ENCODE data around the gene OR2V1. TPM values are rescaled to one million over a fixed set of nuclear protein-coding genes. Genes with fewer than 3 reads are reported as not detected.

The OR2V1 gene
- total RNA-seq, 6 experiments from 2014 or later, result not detected

DNA sequence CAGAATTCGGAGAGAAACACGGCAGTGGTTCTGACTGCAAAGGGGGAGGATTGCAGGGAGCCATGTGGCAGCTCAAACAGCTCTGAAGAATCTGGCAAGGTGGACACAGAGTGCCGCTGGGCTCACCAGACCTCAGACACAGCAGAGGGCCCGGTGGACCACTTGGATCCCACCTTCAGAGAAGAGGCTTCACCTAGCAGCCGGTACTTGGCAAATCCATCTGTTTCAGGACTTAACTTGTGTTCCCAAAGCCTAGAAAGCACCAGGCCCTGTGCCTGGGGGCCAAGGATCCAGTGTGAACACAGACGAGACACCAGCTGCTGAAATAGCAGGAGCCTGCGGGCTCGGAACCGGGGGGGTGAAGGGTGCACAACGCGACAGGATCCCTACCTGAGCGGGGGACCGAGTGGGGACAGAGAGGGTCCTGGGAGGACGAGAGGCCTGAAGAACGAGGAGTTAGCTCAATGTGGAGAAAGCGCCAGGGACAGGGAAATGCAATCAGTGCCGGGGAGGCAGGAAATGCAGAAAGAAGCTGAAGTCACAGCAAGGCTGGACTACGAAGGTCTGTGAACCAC is 46.3 kb downstream of the OR2V1 start:
- Mint-ChIP-seq H3K27me3 (ENCODE audit: insufficient read depth) (peaks cover 19% of the 10 kb centered on the region), H3K4me3 (no peak overlapping the region), H3K27ac (no peak overlapping the region), H3K36me3 (ENCODE audit: low read depth) (no peaks in the 10 kb centered on the region), H3K9me3 (no peaks in the 10 kb centered on the region), H3K4me1 (ENCODE audit: low read depth) (no peaks in the 10 kb centered on the region)
- no peak for TF ChIP-seq CTCF (IDR thresholded peaks at IDR 0.05)
- DNase-seq, result no peak

DNA sequence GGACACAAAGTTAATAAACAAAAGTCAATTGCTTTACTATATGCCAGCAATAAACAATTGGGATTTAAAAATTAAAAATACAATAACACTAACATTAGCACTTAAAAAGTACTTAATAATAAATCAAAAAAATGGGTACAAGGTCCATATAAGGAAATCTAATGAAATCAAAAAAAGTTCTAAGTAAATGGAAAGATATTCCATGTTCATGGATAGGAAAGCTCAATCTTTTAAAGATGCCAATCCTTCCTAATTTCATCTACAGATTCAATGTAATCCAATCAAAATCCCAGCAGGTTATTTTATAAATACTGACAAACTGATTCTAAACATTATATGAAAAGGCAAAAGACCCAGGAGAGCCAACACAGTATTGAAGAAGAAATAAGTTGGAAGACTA is 49.0 kb downstream of the OR2V1 start:
- H3K4me1 Mint-ChIP-seq (ENCODE audit: low read depth), result no peaks in the 10 kb centered on the region
- no peak for TF ChIP-seq CTCF (IDR thresholded peaks at IDR 0.05)
- DNase-seq, result no peak
- no peaks in the 10 kb centered on the region for H3K9me3 Mint-ChIP-seq
- H3K27ac Mint-ChIP-seq, result no peak overlapping the region
- peaks cover 17% of the 10 kb centered on the region for H3K27me3 Mint-ChIP-seq (ENCODE audit: insufficient read depth)
- H3K36me3 Mint-ChIP-seq (ENCODE audit: low read depth), result no peaks in the 10 kb centered on the region
- no peak overlapping the region for H3K4me3 Mint-ChIP-seq

GRCh38 chr5:181076920-181077319 is 54.0 kb downstream of the OR2V1 start:
- H3K36me3 Mint-ChIP-seq (ENCODE audit: low read depth), result no peaks in the 10 kb centered on the region
- TF ChIP-seq CTCF (IDR thresholded peaks at IDR 0.05), result no peak
- no peaks in the 10 kb centered on the region; the same call in 1 of the 2 replicates for H3K27me3 Mint-ChIP-seq (ENCODE audit: insufficient read depth)
- no peaks in the 10 kb centered on the region for H3K4me1 Mint-ChIP-seq (ENCODE audit: low read depth)
- no peak overlapping the region for H3K27ac Mint-ChIP-seq
- H3K9me3 Mint-ChIP-seq, result peaks cover 3% of the 10 kb centered on the region; the same call in 1 of the 2 replicates
- no peak overlapping the region for H3K4me3 Mint-ChIP-seq
- no peak for DNase-seq

Other genes starting within 250 kb of the OR2V1 start
- gene BTNL8, start 232.0 kb downstream of the OR2V1 start, total RNA-seq (2021; fragmentation: NEBNext Ultra II Directional; extraction: Animal tissue kit (Norgen Biotek cat#: 25700)), result not detected
- gene BTNL3, start 142.3 kb downstream of the OR2V1 start, total RNA-seq (2021; fragmentation: NEBNext Ultra II Directional; extraction: Animal tissue kit (Norgen Biotek cat#: 25700)), result not detected
- not detected for gene BTNL9, start 90.9 kb downstream of the OR2V1 start, total RNA-seq (2021; fragmentation: NEBNext Ultra II Directional; extraction: Animal tissue kit (Norgen Biotek cat#: 25700))
- not detected for gene OR2V2, start 16.4 kb upstream of the OR2V1 start, total RNA-seq (2021; fragmentation: NEBNext Ultra II Directional; extraction: Animal tissue kit (Norgen Biotek cat#: 25700))
- 1 to 10 TPM; 2.8 to 7.5 (median 5.3) TPM for gene TRIM7, start 74.0 kb upstream of the OR2V1 start, total RNA-seq (2021; fragmentation: NEBNext Ultra II Directional; extraction: Animal tissue kit (Norgen Biotek cat#: 25700))
- 10 to 100 TPM; 20.3 to 24.0 (median 22.5) TPM for gene TRIM41, start 92.1 kb upstream of the OR2V1 start, total RNA-seq (2021; fragmentation: NEBNext Ultra II Directional; extraction: Animal tissue kit (Norgen Biotek cat#: 25700))
- gene RACK1, start 112.7 kb upstream of the OR2V1 start, total RNA-seq (2021; fragmentation: NEBNext Ultra II Directional; extraction: Animal tissue kit (Norgen Biotek cat#: 25700)), result 1,000 to 10,000 TPM; 1,737 to 2,012 (median 1,885) TPM
- gene TRIM52, start 130.0 kb upstream of the OR2V1 start, total RNA-seq (2021; fragmentation: NEBNext Ultra II Directional; extraction: Animal tissue kit (Norgen Biotek cat#: 25700)), result 1 to 10 TPM; 5.2 to 6.9 (median 5.6) TPM
- not detected for gene OR4F3, start 236.1 kb upstream of the OR2V1 start, total RNA-seq (2021; fragmentation: NEBNext Ultra II Directional; extraction: Animal tissue kit (Norgen Biotek cat#: 25700))